NCI-H1694 treated with DMSO at 0.1 percent for 48 hours (cell line): ENCODE results near the gene SHQ1.
"Not testable (repeated sequence)": the region's sequence is repeated elsewhere in the genome, so short reads cannot be mapped to it uniquely, and the experiment has no call there.

Experiments
- DNase-seq: peaks from one replicate; lab custom pipeline; 2025; lab: John Stamatoyannopoulos, UW

The SHQ1 gene

DNA sequence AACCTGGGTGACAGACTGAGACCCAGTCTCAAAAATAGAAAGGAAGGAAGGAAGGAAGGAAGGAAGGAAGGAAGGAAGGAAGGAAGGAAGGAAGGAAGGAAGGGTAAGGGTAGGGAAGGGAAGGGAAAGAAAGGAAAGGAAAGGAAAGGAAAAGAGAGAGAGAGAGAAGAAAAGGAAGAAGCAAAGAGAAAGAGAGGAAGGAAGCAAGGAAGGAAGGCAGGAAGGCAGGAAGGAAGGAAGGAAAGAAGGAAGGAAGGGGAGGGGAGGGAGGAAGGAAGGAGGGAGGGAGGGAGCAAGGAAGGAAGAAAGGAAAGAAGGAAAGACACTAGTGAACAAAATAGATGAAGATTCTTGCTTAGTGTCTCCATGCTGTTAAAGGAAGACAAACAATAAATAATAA lies 129.1 kb downstream of the SHQ1 start:
- no peak for DNase-seq

DNA sequence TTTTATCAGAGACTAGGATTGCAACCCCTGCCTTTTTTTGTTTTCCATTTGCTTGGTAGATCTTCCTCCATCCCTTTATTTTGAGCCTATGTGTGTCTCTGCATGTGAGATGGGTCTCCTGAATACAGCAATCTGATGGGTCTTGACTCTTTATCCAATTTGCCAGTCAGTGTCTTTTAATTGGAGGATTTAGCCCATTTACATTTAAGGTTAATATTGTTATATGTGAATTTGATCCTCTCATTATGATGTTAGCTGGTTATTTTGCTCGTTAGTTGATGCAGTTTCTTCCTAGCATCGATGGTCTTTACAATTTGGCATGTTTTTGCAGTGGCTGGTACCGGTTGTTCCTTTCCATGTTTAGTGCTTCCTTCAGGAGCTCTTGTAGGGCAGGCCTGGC lies 134.1 kb downstream of the SHQ1 start:
- DNase-seq, result not testable (repeated sequence)

DNA sequence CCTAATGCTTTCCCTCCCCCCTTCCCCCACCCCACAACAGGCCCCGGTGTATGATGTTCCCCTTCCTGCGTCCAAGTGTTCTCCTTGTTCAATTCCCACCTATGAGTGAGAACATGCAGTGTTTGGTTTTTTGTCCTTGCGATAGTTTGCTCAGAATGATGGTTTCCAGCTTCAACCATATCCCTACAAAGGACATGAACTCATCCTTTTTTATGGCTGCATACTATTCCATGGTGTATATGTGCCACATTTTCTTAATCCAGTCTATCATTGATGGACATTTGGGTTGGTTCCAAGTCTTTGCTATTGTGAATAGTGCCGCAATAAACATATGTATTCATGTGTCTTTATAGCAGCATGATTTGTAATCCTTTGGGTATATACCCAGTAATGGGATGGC lies 137.8 kb downstream of the SHQ1 start:
- not testable (repeated sequence) for DNase-seq

DNA sequence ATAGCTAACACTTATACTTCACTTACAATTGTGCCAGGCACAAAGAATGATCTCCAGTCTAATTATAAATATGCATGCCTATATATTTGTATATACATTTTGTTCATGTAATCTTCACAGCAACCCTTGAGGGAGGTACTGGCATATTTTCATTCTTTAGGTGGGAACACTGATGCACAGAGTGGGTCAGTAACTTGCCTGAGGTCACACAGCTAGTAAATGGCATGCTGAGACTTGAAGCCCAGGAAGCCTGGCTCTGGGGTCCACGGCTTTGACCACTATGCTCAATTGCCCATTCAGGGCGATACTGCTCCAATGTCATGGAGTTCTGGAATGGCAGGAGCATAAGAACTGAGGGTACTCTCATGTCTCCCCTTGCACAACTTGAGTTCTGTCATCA lies 139.8 kb downstream of the SHQ1 start:
- no peak for DNase-seq

DNA sequence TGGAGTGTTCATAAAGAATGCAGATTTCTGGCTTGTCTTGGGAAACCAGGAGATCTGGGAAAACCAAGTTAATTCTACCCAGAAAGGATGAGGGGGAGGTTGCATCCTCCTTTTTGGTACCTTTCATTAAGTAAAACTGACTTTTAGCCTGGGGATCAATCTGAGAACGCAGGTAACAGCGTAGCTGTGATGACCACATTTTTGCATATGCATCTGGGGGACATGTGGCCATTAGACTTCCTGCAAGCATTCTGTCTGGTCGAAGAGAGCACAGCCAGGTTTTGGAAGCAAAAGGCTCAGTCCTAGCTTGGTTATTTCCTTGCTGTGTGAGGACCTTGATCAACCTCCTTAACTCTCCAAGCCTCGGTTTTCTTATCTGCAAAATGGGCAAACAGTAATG lies 145.2 kb downstream of the SHQ1 start:
- DNase-seq, result no peak

DNA sequence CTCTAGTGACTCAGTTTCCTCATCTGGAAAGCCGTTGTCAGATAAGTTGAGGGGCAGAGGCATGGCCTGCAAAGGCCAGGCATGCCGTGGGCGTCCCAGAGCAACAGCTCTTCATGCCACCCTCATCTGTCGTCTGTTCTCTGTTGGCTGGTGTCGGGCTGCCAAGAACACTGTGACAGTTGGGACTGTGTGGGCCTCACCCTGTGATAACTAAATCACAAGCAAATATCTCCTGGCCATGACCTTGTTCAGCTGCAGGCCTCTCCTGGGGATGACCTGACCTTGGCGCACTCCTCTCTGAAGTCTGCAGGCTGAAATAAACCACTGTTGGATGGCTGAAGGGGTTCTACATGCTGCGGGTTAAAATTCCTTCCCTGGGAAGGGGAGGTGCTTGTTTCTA lies 145.9 kb downstream of the SHQ1 start:
- DNase-seq, result no peak

DNA sequence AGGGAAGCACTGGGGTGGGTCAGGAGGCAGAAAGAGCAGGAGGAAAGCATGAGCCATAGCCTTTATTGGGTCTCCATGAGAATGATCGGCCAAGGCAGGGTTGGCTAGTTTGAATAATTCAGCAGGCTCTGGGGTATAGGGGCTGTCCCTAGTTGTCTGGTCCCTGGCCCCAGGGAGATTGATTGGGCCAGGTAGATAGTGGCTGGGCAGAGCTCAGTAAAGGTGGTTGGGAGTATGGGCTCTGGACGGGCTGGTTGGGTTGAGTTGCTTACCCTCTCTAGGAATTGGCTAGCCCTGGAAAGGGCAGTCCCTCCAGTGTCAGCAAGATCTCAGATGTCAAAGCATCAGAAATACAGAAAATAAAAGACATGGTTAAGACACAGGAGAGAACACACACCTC lies 148.1 kb downstream of the SHQ1 start:
- no peak for DNase-seq

DNA sequence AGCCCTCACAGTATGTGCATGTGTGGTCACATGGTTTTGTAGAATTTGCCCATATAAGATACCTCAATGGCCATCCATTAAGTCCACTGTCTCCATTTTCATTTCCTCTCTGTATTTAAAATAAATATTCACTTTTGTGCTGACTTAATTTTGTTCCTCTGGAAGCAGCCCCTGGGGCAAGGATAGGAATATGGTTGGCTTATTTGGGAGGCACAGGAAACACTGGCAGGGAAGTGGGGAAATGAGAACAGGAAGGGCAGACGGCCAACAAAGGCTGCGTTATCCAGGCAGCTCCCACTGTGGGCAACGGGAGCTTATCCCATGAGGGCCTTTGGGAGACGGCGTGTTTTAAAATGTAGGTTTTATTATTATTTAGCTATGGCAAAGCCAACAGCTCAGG lies 148.6 kb downstream of the SHQ1 start:
- DNase-seq, result no peak
